Stomach (tissue), 9 donors: ENCODE measurements around the gene CHPF2. TPM values are rescaled to one million over a fixed set of nuclear protein-coding genes. Genes with fewer than 3 reads are reported as not detected.
A peak's percentile ranks its signal among the peaks of the same experiment; 100 is the strongest.

Experiments
- DNase-seq, 2 donors: peaks; one replicate each; pipeline versions ENCODE4 v3.0.0 to v3.0.0-alpha.2; 2013 to 2019
- H3K27ac ChIP-seq, 5 donors: fragments of 200-600 bp in 4 of 5; sonication (generic) in 4 of 5; one replicate each; pipeline ENCODE4 v1.5.1; 2013 to 2019; ENCODE audit warnings: mild to moderate bottlenecking in 1 of 5, moderate library complexity in 1 of 5
- H3K27me3 ChIP-seq, 3 donors: fragments of 200-600 bp; sonication (generic); one replicate each; pipeline ENCODE4 v1.5.1; 2017 to 2019; ENCODE audit warnings: mixed run types in 1 of 3
- H3K36me3 ChIP-seq, 4 donors: fragments of 200-600 bp; sonication (generic); 1 replicate in 3 of 4; 2 replicates in 1 of 4; pipeline ENCODE4 v1.5.1; 2016 to 2019
- H3K4me1 ChIP-seq, 4 donors: fragments of 200-600 bp; sonication (generic); one replicate each; pipeline ENCODE4 v1.5.1; 2016 to 2019
- H3K4me3 ChIP-seq, 4 donors: fragments of 200-600 bp; sonication (generic) in 3 of 4; one replicate each; pipeline ENCODE4 v1.5.1; 2016 to 2019; ENCODE audit warnings: mild to moderate bottlenecking in 1 of 4
- H3K9me3 ChIP-seq, 4 donors: fragments of 200-600 bp; sonication (generic); one replicate each; pipeline ENCODE4 v1.5.1; 2016 to 2019
- CTCF ChIP-seq, 7 experiments: fragments of 450-650 bp in 4 of 7; fragments of 200-600 bp in 3 of 7; sonication (generic) in 3 of 7; IDR thresholded peaks; one replicate each; pipeline ENCODE4 v1.5.1; 2016 to 2019; ENCODE audit warnings: antibody characterized with exemption in 7 of 7, control low read depth in 2 of 7, mild to moderate bottlenecking in 1 of 7
- EP300 ChIP-seq: sonication (generic); formaldehyde crosslinking; IDR thresholded peaks from one replicate; pipeline ENCODE4 v1.6.1; 2017; ENCODE audit warnings: antibody characterized with exemption
- POLR2A ChIP-seq, 4 donors: fragments of 450-650 bp; IDR thresholded peaks; one replicate each; pipeline ENCODE4 v1.6.1; 2016; ENCODE audit warnings: antibody characterized with exemption in 4 of 4, control low read depth in 2 of 4, mild to moderate bottlenecking in 1 of 4, moderate library complexity in 1 of 4
- POLR2AphosphoS5 ChIP-seq, 3 donors: sonication (generic); formaldehyde crosslinking; IDR thresholded peaks; one replicate each; pipeline ENCODE4 v1.6.1; 2016; ENCODE audit warnings: antibody characterized with exemption in 3 of 3
- WGBS, 5 donors: extraction: QIAGEN DNeasy Blood & Tissue Kit in 3 of 5; methylation state at CpG; one replicate each; pipeline versions ENCODE4 v1.1.5 to v1.1.7; 2013 to 2018; 5-methylcytosine and 5-hydroxymethylcytosine counted together
- intact Hi-C: fragments of 100-400 bp; cut with DNase I; formaldehyde crosslinking; loops from one replicate; pipeline ENCODE4 v1.15.1; 2023; ENCODE audit warnings: low total_unique reads
- polyA plus RNA-seq, 3 donors: library from polyadenylated mRNA; stranded (reverse); fragments of 200-250 nt; gene quantifications; one replicate each; pipeline ENCODE4 v1.2.3, GENCODE V29; 2013
- total RNA-seq, 5 donors: library from RNA; depleted of rRNA; stranded (reverse); fragments of >200 nt; gene quantifications; one replicate each; pipeline versions ENCODE4 v1.1.0 to v1.2.3, GENCODE V29; 2014 to 2016
- donor health status: healthy with polysubstance abuse.
- donor health status: Bipolar disorder and iron deficiency.
- donor health status: healthy.

Gene CHPF2
- total and polyA plus RNA-seq, 8 donors: 5.8 to 100 (median 22.5) TPM

GRCh38 chr7:151271699-151272355 lies 39.5 kb downstream of the CHPF2 start:
- Histone ChIP-seq H3K4me1 (peaks cover 0 to 41% (median 23%) of the 10 kb centered on the region in 4 donors), H3K27me3 (peaks cover 0 to 8% (median 0%) of the 10 kb centered on the region in 3 donors), H3K27ac (peak overlapping the region in 3 of 5 donors; percentile 40 to 56 (median 53)), H3K36me3 (peaks cover 0 to 4% (median 2%) of the 10 kb centered on the region in 4 donors), H3K4me3 (no peak overlapping the region), H3K9me3 (no peaks in the 10 kb centered on the region)
- intact Hi-C loops: no loop called here
- TF ChIP-seq POLR2AphosphoS5 (IDR thresholded peaks at IDR 0.05) (peak in 2 of 3 donors; percentile 55 to 67), EP300 (no peak)
- 45 to 48% (median 48%) methylated on average over 7 of the region's 7 CpGs for WGBS, 5 donors
- peak; percentile 44 to 63 for DNase-seq

GRCh38 chr7:151272405-151272804 lies 40.1 kb downstream of the CHPF2 start:
- no peak for TF ChIP-seq EP300
- no peak for TF ChIP-seq POLR2AphosphoS5 (IDR thresholded peaks at IDR 0.05)
- TF ChIP-seq POLR2A (IDR thresholded peaks at IDR 0.05): no peak
- TF ChIP-seq CTCF (IDR thresholded peaks at IDR 0.05): no peak
- Histone ChIP-seq H3K36me3 (peaks cover 0 to 4% (median 2%) of the 10 kb centered on the region in 4 donors), H3K4me1 (peaks cover 4 to 46% (median 27%) of the 10 kb centered on the region in 4 donors), H3K27me3 (peaks cover 0 to 8% (median 0%) of the 10 kb centered on the region in 3 donors), H3K9me3 (no peaks in the 10 kb centered on the region), H3K27ac (peak overlapping the region in 3 of 5 donors; percentile 37 to 56 (median 51)), H3K4me3 (no peak overlapping the region)
- 69 to 76% (median 72%) methylated on average over 10 of the region's 10 CpGs for WGBS, 5 donors
- intact Hi-C loops: no loop called here
- DNase-seq: no peak

- H3K36me3 ChIP-seq: peaks cover 0 to 4% (median 2%) of the 10 kb centered on the region in 4 donors
- DNase-seq: no peak
- TF ChIP-seq POLR2A (IDR thresholded peaks at IDR 0.05): no peak
- TF ChIP-seq POLR2AphosphoS5 (IDR thresholded peaks at IDR 0.05): no peak
- TF ChIP-seq EP300: no peak
- no peak for TF ChIP-seq CTCF (IDR thresholded peaks at IDR 0.05)
- H3K4me3 ChIP-seq: no peak overlapping the region
- peaks cover 0 to 13% (median 0%) of the 10 kb centered on the region in 3 donors for H3K27me3 ChIP-seq
- H3K4me1 ChIP-seq: peaks cover 6 to 50% (median 30%) of the 10 kb centered on the region in 4 donors
- peak overlapping the region in 2 of 5 donors; percentile 51 to 56 for H3K27ac ChIP-seq
- no peaks in the 10 kb centered on the region for H3K9me3 ChIP-seq
- intact Hi-C loops: no loop called here
- 80 to 89% (median 81%) methylated on average over 7 of the region's 7 CpGs for WGBS, 5 donors
Measured at GRCh38 chr7:151272877-151273276, 40.6 kb downstream of the CHPF2 start.

GRCh38 chr7:151273651-151274390 lies 41.5 kb downstream of the CHPF2 start:
- TF ChIP-seq CTCF (IDR thresholded peaks at IDR 0.05): no peak
- TF ChIP-seq POLR2A (IDR thresholded peaks at IDR 0.05): no peak
- no peak for TF ChIP-seq POLR2AphosphoS5 (IDR thresholded peaks at IDR 0.05)
- TF ChIP-seq EP300: no peak
- peaks cover 0 to 13% (median 0%) of the 10 kb centered on the region in 3 donors for H3K27me3 ChIP-seq
- no peak overlapping the region for H3K4me3 ChIP-seq
- intact Hi-C loops: no loop called here
- peaks cover 6 to 50% (median 30%) of the 10 kb centered on the region in 4 donors for H3K4me1 ChIP-seq
- WGBS, 5 donors: 59 to 76% (median 69%) methylated on average over 6 to 9 of the region's 9 CpGs
- peaks cover 0 to 4% (median 2%) of the 10 kb centered on the region in 4 donors for H3K36me3 ChIP-seq
- no peak for DNase-seq
- peak overlapping the region in 1 of 5 donors; percentile 8 for H3K27ac ChIP-seq
- no peaks in the 10 kb centered on the region for H3K9me3 ChIP-seq
